Ascending aorta (tissue), 2 donors: ENCODE measurements around the gene KCNQ5. TPM values are rescaled to one million over a fixed set of nuclear protein-coding genes. Genes with fewer than 3 reads are reported as not detected.

Experiments
- DNase-seq, 2 donors: peaks; one replicate each; pipeline ENCODE4 v3.0.0-alpha.2; 2019; ENCODE audit warnings: low spot score in 2 of 2
- H3K27ac ChIP-seq, 2 donors: fragments of 200-600 bp; sonication (generic); one replicate each; pipeline ENCODE4 v1.5.1; 2016 to 2017; ENCODE audit warnings: mild to moderate bottlenecking in 1 of 2
- H3K27me3 ChIP-seq: fragments of 200-600 bp; sonication (generic); one replicate; pipeline ENCODE4 v1.5.1; 2017
- H3K36me3 ChIP-seq, 2 donors: fragments of 200-600 bp; sonication (generic); one replicate each; pipeline ENCODE4 v1.5.1; 2016
- H3K4me1 ChIP-seq, 2 donors: fragments of 200-600 bp; sonication (generic); one replicate each; pipeline ENCODE4 v1.5.1; 2016 to 2017; ENCODE audit warnings: mild to moderate bottlenecking in 1 of 2
- H3K4me3 ChIP-seq, 2 donors: fragments of 200-600 bp; sonication (generic); one replicate each; pipeline ENCODE4 v1.5.1; 2016 to 2017; ENCODE audit warnings: mild to moderate bottlenecking in 1 of 2
- H3K9me3 ChIP-seq, 2 donors: fragments of 200-600 bp; sonication (generic); one replicate each; pipeline ENCODE4 v1.5.1; 2016
- intact Hi-C: fragments of 100-400 bp; cut with DNase I; formaldehyde crosslinking; loops from one replicate; pipeline ENCODE4 v1.15.1; 2023
- total RNA-seq: library from RNA; depleted of rRNA; stranded (reverse); fragments of >200 nt; gene quantifications from one replicate; pipeline ENCODE4 v1.1.0, GENCODE V29; 2016
- TF ChIP-seq, protein P1 (sequence below), 3 experiments: fragments of 200-600 bp in 2 of 3; fragments of 450-650 bp in 1 of 3; sonication (generic) in 2 of 3; IDR thresholded peaks; one replicate each; pipeline ENCODE4 v1.5.1; 2016 to 2019; ENCODE audit warnings: antibody characterized with exemption in 3 of 3, mild to moderate bottlenecking in 1 of 3, moderate library complexity in 1 of 3

KCNQ5 gene
- total RNA-seq, 1 donor from 2014 or later, result 4.5 TPM

DNA sequence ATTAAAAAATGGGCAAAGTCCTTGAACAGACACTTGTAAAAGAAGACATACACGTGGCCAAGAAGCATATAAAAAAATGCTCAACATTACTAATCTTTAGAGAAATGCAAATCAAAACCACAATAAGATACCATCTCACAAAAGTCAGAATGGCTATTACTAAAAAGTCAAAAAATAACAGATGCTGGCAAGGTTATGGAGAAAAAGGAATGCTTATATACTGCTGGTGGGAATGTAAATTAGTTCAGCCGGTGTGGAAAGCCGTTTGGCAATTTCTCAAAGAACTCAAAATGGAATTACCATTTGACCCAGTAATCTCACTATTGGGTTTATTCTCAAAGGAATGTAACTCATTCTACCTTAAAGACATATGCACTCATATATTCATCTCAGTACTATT is 436.9 kb downstream of the KCNQ5 start:
- H3K4me3 ChIP-seq, result no peak overlapping the region
- H3K9me3 ChIP-seq, result no peaks in the 10 kb centered on the region
- TF ChIP-seq, protein P1, sequence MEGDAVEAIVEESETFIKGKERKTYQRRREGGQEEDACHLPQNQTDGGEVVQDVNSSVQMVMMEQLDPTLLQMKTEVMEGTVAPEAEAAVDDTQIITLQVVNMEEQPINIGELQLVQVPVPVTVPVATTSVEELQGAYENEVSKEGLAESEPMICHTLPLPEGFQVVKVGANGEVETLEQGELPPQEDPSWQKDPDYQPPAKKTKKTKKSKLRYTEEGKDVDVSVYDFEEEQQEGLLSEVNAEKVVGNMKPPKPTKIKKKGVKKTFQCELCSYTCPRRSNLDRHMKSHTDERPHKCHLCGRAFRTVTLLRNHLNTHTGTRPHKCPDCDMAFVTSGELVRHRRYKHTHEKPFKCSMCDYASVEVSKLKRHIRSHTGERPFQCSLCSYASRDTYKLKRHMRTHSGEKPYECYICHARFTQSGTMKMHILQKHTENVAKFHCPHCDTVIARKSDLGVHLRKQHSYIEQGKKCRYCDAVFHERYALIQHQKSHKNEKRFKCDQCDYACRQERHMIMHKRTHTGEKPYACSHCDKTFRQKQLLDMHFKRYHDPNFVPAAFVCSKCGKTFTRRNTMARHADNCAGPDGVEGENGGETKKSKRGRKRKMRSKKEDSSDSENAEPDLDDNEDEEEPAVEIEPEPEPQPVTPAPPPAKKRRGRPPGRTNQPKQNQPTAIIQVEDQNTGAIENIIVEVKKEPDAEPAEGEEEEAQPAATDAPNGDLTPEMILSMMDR (IDR thresholded peaks at IDR 0.05), result no peak
- no peaks in the 10 kb centered on the region for H3K4me1 ChIP-seq
- no peak for DNase-seq
- no peaks in the 10 kb centered on the region for H3K36me3 ChIP-seq
- no peak overlapping the region for H3K27ac ChIP-seq
- H3K27me3 ChIP-seq, result no peaks in the 10 kb centered on the region
- intact Hi-C loops, result no loop called here

DNA sequence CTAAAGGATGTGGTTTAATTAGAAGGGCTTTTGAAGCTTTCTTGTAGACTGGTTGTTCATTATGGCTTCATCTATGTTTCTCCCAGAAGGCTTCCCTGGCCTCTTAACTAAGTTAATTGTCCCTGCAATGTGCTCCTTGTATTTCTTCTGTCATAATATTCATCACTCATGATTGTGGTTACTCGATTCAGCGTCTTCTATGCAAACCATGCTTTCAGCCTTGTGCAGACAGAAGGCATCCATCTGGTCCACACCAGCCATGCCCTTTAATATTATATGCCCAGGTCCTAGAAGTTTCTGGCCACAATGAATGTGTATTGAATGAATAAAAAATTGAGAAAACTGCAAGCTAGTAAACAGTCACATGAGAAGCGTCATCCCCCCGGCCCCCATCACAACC is 440.3 kb downstream of the KCNQ5 start:
- TF ChIP-seq, protein P1 (IDR thresholded peaks at IDR 0.05), result no peak
- no peaks in the 10 kb centered on the region for H3K27me3 ChIP-seq
- intact Hi-C loops, result no loop called here

DNA sequence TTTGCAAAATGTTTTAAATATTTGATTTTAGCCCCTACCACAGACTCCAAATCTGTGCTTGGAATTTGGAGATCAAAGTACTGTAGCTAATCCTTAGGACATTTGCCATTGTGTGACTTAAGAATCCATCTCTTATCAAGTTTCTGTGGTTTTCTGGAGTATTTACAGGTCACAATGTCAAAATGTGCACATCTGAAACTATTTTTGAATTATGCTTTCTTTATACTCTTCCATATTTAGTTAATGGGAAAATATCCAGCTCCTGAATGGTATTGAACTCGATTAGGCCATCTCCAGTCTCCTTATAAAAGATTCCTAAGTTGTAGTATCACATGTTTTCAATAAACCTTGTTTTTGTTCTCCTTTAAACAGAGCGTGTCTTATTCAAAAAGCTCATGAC is 441.0 kb downstream of the KCNQ5 start:
- Histone ChIP-seq H3K9me3 (no peaks in the 10 kb centered on the region), H3K4me3 (no peak overlapping the region), H3K27ac (no peak overlapping the region), H3K27me3 (no peaks in the 10 kb centered on the region), H3K4me1 (no peaks in the 10 kb centered on the region), H3K36me3 (no peaks in the 10 kb centered on the region)
- intact Hi-C loops, result no loop called here
- TF ChIP-seq, protein P1 (IDR thresholded peaks at IDR 0.05), result no peak
- DNase-seq, result no peak

More for the DNA sequence above, 440.3 kb downstream of the KCNQ5 start:
- no peaks in the 10 kb centered on the region for H3K9me3 ChIP-seq
- no peaks in the 10 kb centered on the region for H3K36me3 ChIP-seq
- DNase-seq, result no peak
- no peak overlapping the region for H3K4me3 ChIP-seq
- no peak overlapping the region for H3K27ac ChIP-seq
- no peaks in the 10 kb centered on the region for H3K4me1 ChIP-seq

DNA sequence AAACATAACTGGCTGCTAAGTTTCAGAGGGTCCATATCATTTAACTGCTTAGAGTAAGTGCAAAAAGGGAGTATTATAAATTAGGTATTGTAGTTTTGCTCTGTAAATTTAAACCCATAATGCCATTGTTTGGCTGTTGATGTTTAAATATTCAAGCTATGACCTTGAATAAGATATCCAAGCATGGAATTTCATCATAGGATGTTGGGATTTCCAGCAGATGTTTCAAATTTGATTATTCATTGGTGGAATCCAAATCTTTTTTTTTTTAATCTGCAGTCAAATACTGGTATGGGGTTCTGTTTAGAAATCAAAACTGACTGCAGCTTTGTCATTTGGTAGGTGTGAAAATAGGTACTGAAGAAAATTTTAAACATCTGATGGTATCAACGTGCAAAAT is 442.4 kb downstream of the KCNQ5 start:
- DNase-seq, result no peak
- intact Hi-C loops, result no loop called here
- no peaks in the 10 kb centered on the region for H3K4me1 ChIP-seq
- H3K27me3 ChIP-seq, result no peaks in the 10 kb centered on the region
- H3K27ac ChIP-seq, result no peak overlapping the region
- no peaks in the 10 kb centered on the region for H3K9me3 ChIP-seq
- TF ChIP-seq, protein P1 (IDR thresholded peaks at IDR 0.05), result no peak
- no peak overlapping the region for H3K4me3 ChIP-seq
- H3K36me3 ChIP-seq, result no peaks in the 10 kb centered on the region

DNA sequence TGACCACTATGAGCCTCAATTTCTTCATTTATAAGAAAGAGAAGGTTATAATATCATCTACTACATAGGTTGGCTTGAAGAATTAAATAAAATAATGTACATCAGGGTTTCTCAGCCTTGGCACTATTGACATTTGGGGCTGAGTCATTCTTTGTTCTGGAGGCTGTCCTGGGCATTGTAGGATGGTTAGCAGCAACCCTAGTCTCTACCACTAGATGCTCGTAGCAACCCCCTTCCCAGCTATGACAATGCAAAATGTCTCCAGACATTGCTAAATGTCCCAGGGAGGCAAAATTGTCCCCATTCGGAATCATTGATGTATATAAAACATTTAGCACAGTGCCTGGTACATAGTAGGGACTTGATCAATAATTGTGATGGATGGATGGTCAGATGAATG is 451.4 kb downstream of the KCNQ5 start:
- TF ChIP-seq, protein P1 (IDR thresholded peaks at IDR 0.05), result no peak

DNA sequence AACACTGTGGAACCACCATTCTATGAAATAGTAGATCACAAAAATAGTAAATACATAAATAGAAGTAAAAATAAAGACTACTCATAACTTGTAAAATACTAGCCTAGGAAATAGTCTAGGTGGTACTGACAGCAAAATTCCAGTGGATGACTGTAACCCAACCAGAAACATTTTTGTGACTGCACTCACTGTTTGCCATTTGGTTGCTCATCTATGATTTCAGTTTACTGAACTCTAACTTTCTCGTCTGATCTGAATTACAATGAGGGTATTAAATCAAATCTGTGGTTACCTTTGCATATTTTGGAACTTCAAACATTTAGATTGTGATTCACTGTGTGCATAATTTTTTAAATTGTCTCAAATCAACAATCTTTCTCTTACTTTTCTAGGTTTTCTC is 452.3 kb downstream of the KCNQ5 start:
- intact Hi-C loops, result no loop called here

More for the DNA sequence above, 451.4 kb downstream of the KCNQ5 start:
- no peaks in the 10 kb centered on the region for H3K4me1 ChIP-seq
- no peaks in the 10 kb centered on the region for H3K27me3 ChIP-seq
- no peaks in the 10 kb centered on the region for H3K36me3 ChIP-seq
- intact Hi-C loops, result no loop called here
- H3K27ac ChIP-seq, result no peak overlapping the region
- no peak for DNase-seq
- no peaks in the 10 kb centered on the region for H3K9me3 ChIP-seq
- H3K4me3 ChIP-seq, result no peak overlapping the region

More for the DNA sequence above, 452.3 kb downstream of the KCNQ5 start:
- Histone ChIP-seq H3K36me3 (no peaks in the 10 kb centered on the region), H3K27me3 (no peaks in the 10 kb centered on the region), H3K4me1 (no peaks in the 10 kb centered on the region), H3K4me3 (no peak overlapping the region), H3K27ac (no peak overlapping the region), H3K9me3 (no peaks in the 10 kb centered on the region)
- DNase-seq, result no peak
- TF ChIP-seq, protein P1 (IDR thresholded peaks at IDR 0.05), result no peak
